Measurements from ENCODE around the gene VARS1.
"Not testable (repeated sequence)": the region's sequence is repeated elsewhere in the genome, so short reads cannot be mapped to it uniquely, and the experiment has no call there.

The VARS1 gene

GRCh38 chr6:31794294-31794865 is 1.2 kb downstream of the VARS1 start:
- DNase-seq (ENCODE audit: low spot score), result peak; percentile 39

- DNase-seq (ENCODE audit: low spot score), result not testable (repeated sequence)
These were observed 1.7 kb downstream of the VARS1 start for GRCh38 chr6:31793927-31794245.

GRCh38 chr6:31792761-31793171 is 2.8 kb downstream of the VARS1 start:
- peak; percentile 97 for DNase-seq (ENCODE audit: low spot score)

- no peak for DNase-seq (ENCODE audit: low spot score)
These were observed 3.5 kb downstream of the VARS1 start for GRCh38 chr6:31792090-31792374.

- peak; percentile 38 for DNase-seq (ENCODE audit: low spot score)
These were observed 4.0 kb downstream of the VARS1 start for GRCh38 chr6:31791324-31792089.

- DNase-seq (ENCODE audit: low spot score), result no peak
These were observed 10.1 kb downstream of the VARS1 start for GRCh38 chr6:31785475-31785874.

- no peak for DNase-seq (ENCODE audit: low spot score)
These were observed 11.2 kb downstream of the VARS1 start for GRCh38 chr6:31784098-31784925.

- no peak for DNase-seq (ENCODE audit: low spot score)
These were observed 13.3 kb downstream of the VARS1 start for GRCh38 chr6:31782126-31782855.

GRCh38 chr6:31781244-31782125 is 14.1 kb downstream of the VARS1 start:
- DNase-seq (ENCODE audit: low spot score), result no peak

GRCh38 chr6:31780507-31781243 is 14.9 kb downstream of the VARS1 start:
- no peak for DNase-seq (ENCODE audit: low spot score)

GRCh38 chr6:31779908-31780307 is 15.6 kb downstream of the VARS1 start:
- DNase-seq (ENCODE audit: low spot score), result no peak

GRCh38 chr6:31778999-31779885 is 16.3 kb downstream of the VARS1 start:
- no peak for DNase-seq (ENCODE audit: low spot score)

GRCh38 chr6:31778193-31778592 is 17.4 kb downstream of the VARS1 start:
- DNase-seq (ENCODE audit: low spot score), result no peak

- no peak for DNase-seq (ENCODE audit: low spot score)
These were observed 17.9 kb downstream of the VARS1 start for GRCh38 chr6:31777667-31778050.

- peak; percentile 98 for DNase-seq (ENCODE audit: low spot score)
These were observed 18.4 kb downstream of the VARS1 start, which contains the start of gene VWA7 for GRCh38 chr6:31776989-31777666. Gene VWA7 (minus strand): TSS chr6:31777328. CDS start chr6:31776779, 549 bp downstream.

- DNase-seq (ENCODE audit: low spot score), result no peak
These were observed 19.0 kb downstream of the VARS1 start for GRCh38 chr6:31776485-31776988.

GRCh38 chr6:31775633-31776484 is 19.7 kb downstream of the VARS1 start:
- no peak for DNase-seq (ENCODE audit: low spot score)

- DNase-seq (ENCODE audit: low spot score), result peak; percentile 35
These were observed 20.4 kb downstream of the VARS1 start for GRCh38 chr6:31775184-31775583.

All from kidney tubule cell (primary cell).